ENCODE data around the gene LITAFD.

LITAFD gene

GRCh38 chr16:8924214-8924613 lies 42.1 kb downstream of the LITAFD start:
- no peak for TF ChIP-seq CTCF (IDR thresholded peaks at IDR 0.05; ENCODE audit: unreplicated experiment in 3 of 3)
- no peaks in the 10 kb centered on the region for H3K9me3 Mint-ChIP-seq
- H3K4me1 Mint-ChIP-seq, result peaks cover 8% of the 10 kb centered on the region
- no peaks in the 10 kb centered on the region for H3K27me3 Mint-ChIP-seq (ENCODE audit: low read depth)
- H3K4me3 Mint-ChIP-seq, result no peak overlapping the region
- peaks cover 75% of the 10 kb centered on the region for H3K36me3 Mint-ChIP-seq (ENCODE audit: low read depth)
- no peak overlapping the region for H3K27ac Mint-ChIP-seq

- H3K27ac Mint-ChIP-seq, result no peak overlapping the region
- H3K4me3 Mint-ChIP-seq, result no peak overlapping the region
- peaks cover 13% of the 10 kb centered on the region for H3K4me1 Mint-ChIP-seq
- H3K27me3 Mint-ChIP-seq (ENCODE audit: low read depth), result no peaks in the 10 kb centered on the region
- no peaks in the 10 kb centered on the region for H3K9me3 Mint-ChIP-seq
- no peak for TF ChIP-seq CTCF (IDR thresholded peaks at IDR 0.05; ENCODE audit: unreplicated experiment in 3 of 3)
- peaks cover 73% of the 10 kb centered on the region for H3K36me3 Mint-ChIP-seq (ENCODE audit: low read depth)
These were observed 43.3 kb downstream of the LITAFD start for GRCh38 chr16:8925455-8925854.

DNA sequence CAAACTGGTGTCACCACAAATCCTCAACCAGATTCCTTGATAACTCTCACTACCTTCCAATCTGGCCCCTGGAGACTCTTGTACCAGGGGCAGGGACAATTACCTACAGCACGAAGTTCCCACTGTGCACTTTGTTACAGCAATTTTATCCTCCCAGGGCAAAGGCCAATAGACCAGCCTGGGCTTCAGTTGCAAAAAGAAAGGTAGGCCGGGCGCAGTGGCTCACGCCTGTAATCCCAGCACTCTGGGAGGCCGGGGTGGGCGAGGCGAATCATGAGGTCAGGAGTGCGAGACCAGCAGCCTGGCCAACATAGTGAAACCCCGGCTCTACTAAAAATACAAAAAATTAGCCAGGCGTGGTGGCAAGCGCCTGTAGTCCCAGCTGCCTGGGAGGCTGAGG lies 44.7 kb downstream of the LITAFD start:
- H3K4me1 Mint-ChIP-seq, result peaks cover 16% of the 10 kb centered on the region

DNA sequence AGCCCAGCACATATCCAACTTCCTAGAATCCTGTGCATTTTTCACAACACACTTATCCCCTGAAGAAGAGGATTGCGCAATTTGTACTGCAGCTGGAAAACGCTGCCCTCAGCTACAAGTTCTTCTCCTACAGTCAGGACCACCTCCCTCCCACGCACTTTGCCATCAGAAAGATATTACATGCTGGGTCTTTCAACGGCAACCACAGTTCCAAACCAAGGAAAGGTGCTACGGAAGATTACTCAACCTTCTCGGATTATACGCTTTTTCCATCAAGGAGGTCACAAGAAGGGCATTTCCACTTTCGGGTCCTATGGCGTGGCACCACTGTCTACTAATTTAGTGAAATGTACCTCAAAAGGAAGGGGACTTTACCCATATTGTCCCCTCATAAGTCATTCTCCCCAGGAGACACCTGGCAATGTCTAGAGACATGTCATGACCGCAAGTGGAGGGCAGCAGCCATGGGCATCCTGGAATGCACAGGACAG lies 46.4 kb downstream of the LITAFD start:
- Mint-ChIP-seq H3K4me1 (peaks cover 20% of the 10 kb centered on the region), H3K9me3 (no peaks in the 10 kb centered on the region), H3K27ac (no peak overlapping the region), H3K4me3 (no peak overlapping the region), H3K27me3 (ENCODE audit: low read depth) (no peaks in the 10 kb centered on the region), H3K36me3 (ENCODE audit: low read depth) (peaks cover 53% of the 10 kb centered on the region)
- no peak for TF ChIP-seq CTCF (IDR thresholded peaks at IDR 0.05; ENCODE audit: unreplicated experiment in 3 of 3)

More for the DNA sequence above, 44.7 kb downstream of the LITAFD start:
- H3K27me3 Mint-ChIP-seq (ENCODE audit: low read depth), result no peaks in the 10 kb centered on the region
- no peak overlapping the region for H3K4me3 Mint-ChIP-seq
- H3K9me3 Mint-ChIP-seq, result no peaks in the 10 kb centered on the region
- H3K27ac Mint-ChIP-seq, result no peak overlapping the region
- no peak for TF ChIP-seq CTCF (IDR thresholded peaks at IDR 0.05; ENCODE audit: unreplicated experiment in 3 of 3)
- H3K36me3 Mint-ChIP-seq (ENCODE audit: low read depth), result peaks cover 61% of the 10 kb centered on the region

DNA sequence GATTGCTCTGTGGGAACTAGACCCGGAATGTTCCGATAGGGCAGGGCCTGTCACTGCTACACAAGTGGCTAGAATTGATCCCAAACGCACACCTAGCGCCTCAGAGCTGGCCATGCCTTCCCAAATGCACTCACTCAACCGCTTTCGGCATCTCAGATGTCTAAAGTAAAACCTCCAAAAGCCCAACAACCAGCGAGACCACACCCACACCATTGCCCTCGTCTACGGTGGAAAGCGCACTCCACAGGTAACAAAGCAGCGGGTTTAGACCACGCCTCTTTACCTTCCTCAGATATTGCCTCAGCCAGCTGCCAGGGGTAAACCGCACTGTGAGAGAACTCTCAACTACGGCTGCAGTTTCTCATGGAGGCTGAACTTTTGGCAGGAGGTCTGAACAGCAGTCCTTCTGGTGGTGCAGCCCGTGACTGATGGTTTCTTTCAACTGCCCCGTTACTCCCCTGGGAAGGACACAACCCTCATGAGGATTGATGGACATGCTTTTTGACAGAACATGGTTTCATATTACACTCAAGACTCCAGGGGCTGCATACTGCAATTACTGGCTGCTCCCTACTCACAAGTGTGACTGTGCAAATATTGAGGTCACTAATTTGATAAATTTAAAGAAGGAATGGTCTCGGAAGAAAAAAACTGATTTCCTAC lies 47.1 kb downstream of the LITAFD start:
- H3K9me3 Mint-ChIP-seq, result no peaks in the 10 kb centered on the region
- peaks cover 21% of the 10 kb centered on the region for H3K4me1 Mint-ChIP-seq
- H3K27ac Mint-ChIP-seq, result no peak overlapping the region
- H3K36me3 Mint-ChIP-seq (ENCODE audit: low read depth), result peaks cover 50% of the 10 kb centered on the region
- H3K4me3 Mint-ChIP-seq, result no peak overlapping the region
- no peaks in the 10 kb centered on the region for H3K27me3 Mint-ChIP-seq (ENCODE audit: low read depth)
- no peak for TF ChIP-seq CTCF (IDR thresholded peaks at IDR 0.05; ENCODE audit: unreplicated experiment in 3 of 3)

- no peaks in the 10 kb centered on the region for H3K9me3 Mint-ChIP-seq
- H3K27ac Mint-ChIP-seq, result no peak overlapping the region
- peaks cover 30% of the 10 kb centered on the region for H3K4me1 Mint-ChIP-seq
- H3K36me3 Mint-ChIP-seq (ENCODE audit: low read depth), result peaks cover 31% of the 10 kb centered on the region
- H3K27me3 Mint-ChIP-seq (ENCODE audit: low read depth), result no peaks in the 10 kb centered on the region
- no peak for TF ChIP-seq CTCF (IDR thresholded peaks at IDR 0.05; ENCODE audit: unreplicated experiment in 3 of 3)
- no peak overlapping the region for H3K4me3 Mint-ChIP-seq
These were observed 49.7 kb downstream of the LITAFD start for GRCh38 chr16:8931859-8932258.

Data from nephron (organoid).